Amniotic epithelial cell (primary cell): ENCODE data around the gene FAM53B.
"Not testable (repeated sequence)": the region's sequence is repeated elsewhere in the genome, so short reads cannot be mapped to it uniquely, and the experiment has no call there.

Experiments used
- DNase-seq: peaks from one replicate; pipeline ENCODE4 v3.0.0-alpha.2; 2010; ENCODE audit warnings: low read depth

The FAM53B gene

GRCh38 chr10:124744102-124745050 lies at the start of gene FAM53B:
FAM53B (minus strand) TSS chr10:124744378; CDS start chr10:124706713, 37,665 bp downstream.
- peak; percentile 77 for DNase-seq

GRCh38 chr10:124792998-124793352 lies 48.8 kb upstream of the FAM53B start:
- no peak for DNase-seq

GRCh38 chr10:124791547-124792348 lies 47.6 kb upstream of the FAM53B start, which contains the start of gene EEF1AKMT2:
EEF1AKMT2 (minus strand) TSS chr10:124791887; CDS start chr10:124791833, 54 bp downstream.
- DNase-seq = peak; percentile 73

- DNase-seq = not testable (repeated sequence)
These were observed 38.7 kb upstream of the FAM53B start for GRCh38 chr10:124782900-124783299.

DNA sequence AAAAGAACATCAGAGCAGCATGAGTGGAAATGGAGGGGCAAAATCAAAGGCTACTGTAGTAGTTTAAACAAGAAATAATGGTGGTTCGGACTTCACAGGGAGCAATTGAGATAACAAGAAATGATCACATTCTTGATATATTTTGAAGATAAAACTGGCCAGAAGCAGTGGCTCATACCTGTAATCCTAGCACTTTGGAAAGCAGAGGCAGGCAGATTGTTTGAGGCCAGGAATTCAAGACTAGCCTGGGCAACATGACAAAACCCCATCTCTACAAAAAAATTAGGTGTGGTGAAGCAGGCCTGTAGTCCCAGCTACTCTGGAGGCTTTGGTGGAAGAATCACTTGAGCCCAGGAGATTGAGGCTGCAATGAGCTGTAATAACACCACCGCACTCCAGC lies 24.6 kb upstream of the FAM53B start:
- DNase-seq = no peak

DNA sequence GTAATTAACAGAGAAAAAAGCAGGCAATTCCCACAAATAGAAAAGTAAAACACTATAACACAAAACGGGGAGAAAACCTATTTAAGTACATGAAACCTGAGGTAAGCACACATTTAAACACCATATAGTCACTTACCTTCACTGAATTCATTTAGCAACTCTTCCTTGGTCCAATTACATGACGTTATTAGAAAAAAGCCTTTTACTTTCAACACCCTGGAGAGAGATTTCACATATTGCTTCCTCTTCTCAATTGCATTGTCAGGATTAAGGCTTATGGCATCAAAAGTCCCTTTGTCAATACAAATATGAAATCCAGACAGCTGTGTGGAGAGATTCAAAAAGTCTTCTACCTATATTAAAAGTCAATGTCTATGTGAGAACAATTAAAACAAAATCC lies 21.1 kb upstream of the FAM53B start:
- no peak for DNase-seq

- no peak for DNase-seq
These were observed 19.1 kb upstream of the FAM53B start for GRCh38 chr10:124763267-124763666.

DNA sequence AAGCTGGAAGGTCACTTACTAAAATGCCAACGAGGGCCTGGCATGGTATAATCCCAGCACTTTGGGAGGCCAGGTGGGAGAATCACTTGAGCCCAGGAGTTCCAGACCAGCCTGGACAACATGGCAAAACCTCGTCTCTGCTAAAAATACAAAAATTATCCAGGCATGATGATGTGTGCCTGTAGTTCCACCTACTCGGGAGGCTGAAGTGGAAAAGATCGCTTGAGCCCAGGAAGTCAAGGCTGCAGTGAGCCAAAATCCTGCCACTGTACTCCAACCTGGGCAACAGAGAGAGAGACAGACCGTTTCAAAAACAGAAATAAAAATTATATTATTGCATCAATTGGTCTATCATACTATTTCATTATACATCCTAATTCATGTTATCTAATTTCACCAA lies 18.1 kb upstream of the FAM53B start:
- no peak for DNase-seq

GRCh38 chr10:124756156-124756903 lies 12.2 kb upstream of the FAM53B start:
- DNase-seq = no peak

GRCh38 chr10:124755581-124755980 lies 11.4 kb upstream of the FAM53B start:
- DNase-seq = no peak

DNA sequence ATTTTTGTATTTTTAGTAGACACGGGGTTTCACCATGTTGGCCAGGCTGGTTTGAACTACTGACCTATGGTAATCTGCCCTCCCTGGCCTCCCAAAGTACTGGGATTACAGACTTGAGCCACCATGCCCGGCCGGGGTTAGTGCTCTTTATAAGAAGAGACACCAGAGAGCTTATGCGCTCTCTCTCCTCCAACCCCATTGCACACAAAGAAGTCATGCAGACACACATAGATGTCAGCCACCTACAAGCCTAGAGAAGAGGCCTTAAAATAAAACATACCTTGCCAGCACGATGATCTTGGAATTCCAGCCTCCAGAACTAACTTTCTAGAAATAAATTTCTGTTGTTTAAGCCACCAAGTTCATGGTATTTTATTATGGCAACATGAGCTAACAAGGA lies 10.0 kb upstream of the FAM53B start:
- no peak for DNase-seq

- DNase-seq = no peak
These were observed 4.9 kb upstream of the FAM53B start for GRCh38 chr10:124748953-124749645.

DNA sequence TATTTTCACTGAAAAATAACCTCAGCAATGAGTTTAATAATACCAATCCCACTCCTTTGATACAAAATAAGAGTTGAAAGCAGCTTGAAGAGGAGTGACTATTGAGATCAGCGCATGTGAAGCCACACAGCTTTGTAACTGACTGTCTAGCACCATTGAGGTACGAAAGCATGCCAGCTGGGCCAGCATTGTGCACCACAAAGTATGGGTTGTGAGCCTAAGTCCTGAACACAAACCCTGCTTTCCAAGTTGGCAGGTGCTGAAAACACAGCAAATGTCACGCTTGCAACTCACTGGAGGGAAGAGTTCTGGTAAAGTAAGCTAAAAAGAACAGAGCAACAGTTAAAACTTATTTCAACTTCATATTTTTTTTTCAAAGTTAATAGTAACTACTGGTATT lies 4.0 kb upstream of the FAM53B start:
- DNase-seq = no peak

DNA sequence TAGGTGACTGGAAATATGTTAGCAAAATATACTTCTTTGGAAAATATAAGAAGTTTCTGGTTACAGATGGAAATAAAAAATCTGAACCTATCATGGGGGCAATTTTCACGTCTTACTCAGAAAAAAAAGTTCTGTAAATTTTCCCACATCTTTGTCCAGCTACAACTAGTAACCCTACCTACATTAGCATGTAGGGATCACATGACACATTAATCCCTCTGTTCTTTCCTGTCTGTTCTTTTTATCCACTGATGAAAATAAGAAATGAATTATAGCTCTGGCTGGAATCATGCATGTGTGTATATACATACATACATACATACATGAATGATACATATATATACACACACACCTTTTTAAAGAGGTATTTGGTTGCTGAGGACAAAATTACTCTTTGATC lies 3.6 kb upstream of the FAM53B start:
- DNase-seq = no peak

DNA sequence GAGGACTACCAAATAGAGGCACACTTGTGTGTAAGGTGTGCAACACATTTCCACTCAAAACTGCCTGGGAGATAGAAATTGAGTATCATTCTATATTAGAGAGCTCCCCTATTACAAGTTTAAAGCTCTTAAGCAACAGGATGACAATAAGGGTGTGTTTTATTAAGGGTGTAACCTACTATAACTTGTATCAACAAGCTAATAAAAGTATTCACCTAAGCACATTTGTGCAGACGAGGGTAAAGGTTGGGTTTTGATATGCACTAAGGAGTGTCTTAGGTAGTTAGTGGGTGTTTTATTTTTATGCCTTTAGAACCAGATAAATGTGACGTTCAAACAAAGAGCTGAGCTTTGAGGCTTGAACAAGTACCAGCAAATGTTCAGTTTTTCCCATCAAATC lies 2.8 kb upstream of the FAM53B start:
- DNase-seq = no peak

DNA sequence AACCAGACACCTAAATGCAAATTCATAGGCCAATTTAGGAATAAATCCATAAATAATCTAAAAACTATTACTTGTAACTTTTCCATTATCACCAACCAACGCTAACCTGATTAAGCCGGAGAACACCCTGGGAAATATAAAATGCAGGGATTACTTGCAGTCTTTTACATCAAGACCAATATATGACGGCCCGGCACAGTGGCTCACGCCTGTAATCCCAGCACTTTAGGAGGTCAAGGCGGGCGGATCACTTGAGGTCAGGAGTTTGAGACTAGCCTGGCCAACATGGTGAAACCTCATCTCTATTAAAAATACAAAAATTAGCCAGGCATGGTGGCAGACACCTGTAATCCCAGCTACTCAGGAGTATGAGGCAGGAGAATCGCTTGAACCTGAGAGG lies 2.3 kb upstream of the FAM53B start:
- not testable (repeated sequence) for DNase-seq

DNA sequence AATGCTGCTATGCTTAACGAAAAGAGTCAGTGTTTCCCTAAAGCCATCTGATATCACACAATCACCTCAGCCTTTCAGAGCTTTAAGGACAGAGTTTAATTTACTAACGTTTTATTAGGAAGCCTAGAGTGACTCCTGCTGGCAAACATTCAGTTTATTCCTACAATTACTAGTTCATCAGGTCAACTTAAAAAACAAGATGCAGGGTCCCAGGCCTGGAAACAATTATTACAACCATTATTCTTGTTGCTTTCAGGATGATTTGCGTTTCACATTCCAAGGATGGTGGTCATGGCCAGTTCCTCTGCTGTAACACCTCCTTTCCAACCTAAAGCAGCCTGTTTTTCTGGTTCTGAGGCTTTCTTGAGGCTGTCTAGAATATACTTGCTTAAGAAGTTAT lies 1.5 kb upstream of the FAM53B start:
- peak; percentile 74 for DNase-seq

DNA sequence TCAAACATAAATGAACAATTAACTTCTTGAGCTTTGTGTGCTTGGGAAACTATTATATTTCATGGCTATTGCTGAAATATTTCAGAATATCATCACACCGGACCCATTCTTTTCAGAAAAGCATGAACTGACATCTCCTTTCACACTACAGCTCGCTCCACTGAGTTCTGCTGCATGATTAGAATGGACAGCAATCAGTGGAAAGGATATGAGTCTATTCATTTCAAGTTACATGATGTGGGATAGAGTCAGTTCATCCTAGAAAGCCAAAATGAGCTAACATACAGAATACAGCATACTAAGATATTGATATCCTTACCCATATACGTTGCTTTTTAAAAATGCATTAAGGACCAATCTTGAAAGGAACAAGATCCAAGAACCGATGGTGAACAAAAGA lies 1.1 kb upstream of the FAM53B start:
- DNase-seq = no peak

- peak; percentile 29 for DNase-seq
These were observed 732 bp downstream of the FAM53B start for GRCh38 chr10:124743191-124744101.

DNA sequence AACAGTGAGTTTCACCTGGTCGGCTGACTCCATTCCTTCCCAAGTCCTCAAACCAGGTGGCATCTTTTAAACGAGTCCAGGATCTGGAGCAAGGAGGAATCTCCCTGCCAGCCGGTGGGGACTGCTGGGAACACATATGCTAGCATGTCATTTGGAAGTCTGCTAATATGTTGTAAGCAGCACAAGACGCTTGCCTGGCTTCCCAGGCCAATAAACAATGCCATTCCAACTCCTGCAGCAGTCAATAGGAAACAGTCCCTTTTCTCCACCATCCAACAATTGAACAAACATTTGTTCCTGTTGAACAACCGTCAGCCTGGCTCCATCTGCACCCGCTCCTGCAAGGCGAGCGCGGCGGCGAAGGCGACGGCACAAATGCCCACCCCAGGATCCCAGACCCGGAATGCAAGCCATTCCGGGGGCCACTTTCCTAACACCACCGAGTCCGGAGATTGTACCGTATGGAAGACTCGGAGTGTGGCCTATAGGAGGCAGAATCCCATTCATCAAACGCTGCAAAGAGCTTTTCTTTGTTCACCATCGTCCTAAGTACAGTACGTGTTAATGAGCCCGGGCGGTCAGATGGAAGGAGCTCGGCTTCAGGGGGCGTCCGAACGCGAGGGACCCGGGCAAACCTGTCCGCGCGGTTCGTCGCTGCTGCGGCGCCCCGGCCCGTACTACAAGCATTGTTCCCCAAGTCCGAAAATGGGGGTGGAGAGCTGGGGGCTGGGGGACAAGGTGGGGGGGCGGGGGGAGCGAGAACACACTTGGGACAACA lies 1.6 kb downstream of the FAM53B start:
- DNase-seq = peak; percentile 29
